K562 (cell line): ENCODE results near the gene PSEN1. TPM values are rescaled to one million over a fixed set of nuclear protein-coding genes. Genes with fewer than 3 reads are reported as not detected.

Experiments used
- ATAC-seq: fragments of 200-7000 bp; cut with Tn5 transposase; 3 replicates; pipeline ENCODE4 v1.9.1; 2020; ENCODE audit warnings: moderate library complexity
- BruUV-seq: library from RNA; stranded (reverse); fragments of 400-500 nt; replicated peaks from 2 replicates; lab custom pipeline; 2021; lab: Mats Ljungman, UMichigan
- CTCF ChIA-PET: fragments of 300-600 bp; formaldehyde crosslinking; extraction: SDS; loops from one replicate; lab custom pipeline; 2021; ENCODE audit warnings: low intra/inter-chr PET ratio; lab: Yijun Ruan, JAX
- POLR2A ChIA-PET: fragments of 300-600, 350-650 bp; sonication (Branson Sonifier 250); formaldehyde crosslinking; extraction: SDS; loops from one replicate; lab custom pipeline; 2021; ENCODE audit warnings: antibody characterized with exemption, inconsistent platforms; lab: Yijun Ruan, JAX
- DNase-seq, 4 experiments: peaks; one replicate each; pipeline versions ENCODE4 v3.0.0 to v3.0.0-alpha.2; 2011 to 2018; ENCODE audit warnings: low spot score in 3 of 4, mixed read lengths in 3 of 4; ENCODE audit errors: extremely low read depth in 1 of 4
- FAIRE-seq: peaks from 2 replicates; lab custom pipeline; 2011; peaks lifted over from hg19 to GRCh38; lab: Jason Lieb, UNC
- H2AFZ ChIP-seq: 2 replicates; pipeline ENCODE4 v1.6.0; 2011; ENCODE audit warnings: low read depth, low read length, control low read depth, inconsistent platforms
- H3K27ac ChIP-seq: fragments of 200-600 bp; 3 replicates; pipeline ENCODE4 v1.8.0; 2011; ENCODE audit warnings: low read depth, mild to moderate bottlenecking, control low read depth, inconsistent platforms, low read length, moderate library complexity, mixed read lengths; ENCODE audit errors: extremely low read depth
- H3K27me3 ChIP-seq, 2 experiments: fragments of 300-600 bp in 1 of 2; 2 replicates in 1 of 2; 3 replicates in 1 of 2; pipeline versions ENCODE4 v1.6.0 to v1.8.0; 2011; ENCODE audit warnings: inconsistent platforms in 2 of 2, low read length in 2 of 2, mild to moderate bottlenecking in 1 of 2, mixed read lengths in 1 of 2, moderate library complexity in 1 of 2; ENCODE audit not compliant: control insufficient read depth in 2 of 2, insufficient read depth in 2 of 2
- H3K36me3 ChIP-seq: fragments of 300-600 bp; 3 replicates; pipeline ENCODE4 v1.8.0; 2011; ENCODE audit warnings: mild to moderate bottlenecking, low read length, inconsistent platforms; ENCODE audit not compliant: control insufficient read depth, insufficient read depth
- H3K4me1 ChIP-seq, 2 experiments: fragments of 200-600 bp in 1 of 2; replicated peaks in 1 of 2; 2 replicates in 1 of 2; 3 replicates in 1 of 2; pipeline versions ENCODE4 v1.5.1 to v1.8.0; 2011; ENCODE audit warnings: inconsistent platforms in 2 of 2, low read length in 2 of 2, mild to moderate bottlenecking in 1 of 2, mixed read lengths in 1 of 2, moderate library complexity in 1 of 2; ENCODE audit not compliant: control insufficient read depth in 2 of 2, insufficient read depth in 2 of 2
- H3K4me2 ChIP-seq: 2 replicates; pipeline ENCODE4 v1.6.1; 2011; ENCODE audit warnings: low read length, control low read depth, inconsistent platforms, mixed read lengths; ENCODE audit not compliant: insufficient read depth
- H3K4me3 ChIP-seq: fragments of 200-600 bp; sonication (generic), shearing (Covaris generic); 2 replicates; pipeline ENCODE4 v1.5.1; 2016; ENCODE audit warnings: control low read depth, inconsistent platforms
- H3K79me2 ChIP-seq: fragments of 200-600 bp; 3 replicates; pipeline ENCODE4 v1.8.0; 2011; ENCODE audit warnings: low read length, inconsistent platforms; ENCODE audit not compliant: control insufficient read depth, insufficient read depth
- H3K9ac ChIP-seq, 2 experiments: 2 replicates each; pipeline versions ENCODE4 v1.6.0 to v1.6.1; 2011; ENCODE audit warnings: low read depth in 2 of 2, low read length in 2 of 2, control low read depth in 1 of 2, inconsistent platforms in 1 of 2, mild to moderate bottlenecking in 1 of 2, mixed read lengths in 1 of 2; ENCODE audit not compliant: insufficient read depth in 1 of 2
- H3K9me1 ChIP-seq: one replicate; pipeline ENCODE4 v1.6.0; 2011; ENCODE audit warnings: inconsistent platforms, mild to moderate bottlenecking, low read length, moderate library complexity; ENCODE audit not compliant: control insufficient read depth, insufficient read depth
- H3K9me3 ChIP-seq: replicated peaks from 2 replicates; pipeline ENCODE4 v1.5.1; 2011; ENCODE audit warnings: low read depth, low read length, inconsistent platforms; ENCODE audit not compliant: control insufficient read depth, insufficient read depth
- H4K20me1 ChIP-seq: replicated peaks from 2 replicates; pipeline ENCODE4 v1.6.1; 2011; ENCODE audit warnings: low read length, inconsistent platforms, mixed read lengths; ENCODE audit not compliant: control insufficient read depth, insufficient read depth
- ATF1 ChIP-seq, 2 experiments: fragments of 450-650 bp in 1 of 2; IDR thresholded peaks; 2 replicates each; pipeline ENCODE4 v1.6.1; 2016; ENCODE audit warnings: missing compliant biosample characterization in 1 of 2, missing genetic modification characterization in 1 of 2
- ATF3 ChIP-seq, 2 experiments: fragments of 450-650 bp in 1 of 2; sonication (generic) in 1 of 2; formaldehyde crosslinking in 1 of 2; IDR thresholded peaks in 1 of 2; conservative IDR thresholded peaks in 1 of 2; 2 replicates each; pipeline versions ENCODE4 v1.6.1 to v1.8.1; 2016 to 2023; ENCODE audit warnings: mild to moderate bottlenecking in 2 of 2, moderate library complexity in 2 of 2, inconsistent platforms in 1 of 2, missing genetic modification reagents in 1 of 2
- ATF7 ChIP-seq: fragments of 450-650 bp; IDR thresholded peaks from 2 replicates; pipeline ENCODE4 v1.7.1; 2014; ENCODE audit warnings: mild to moderate bottlenecking, moderate library complexity
- CBX1 ChIP-seq: sonication (generic); IDR thresholded peaks from 2 replicates; pipeline ENCODE4 v1.6.1; 2016; ENCODE audit warnings: antibody characterized with exemption, low read depth, mild to moderate bottlenecking
- CCAR2 ChIP-seq: fragments of 200-400 bp; formaldehyde crosslinking; IDR thresholded peaks from 2 replicates; pipeline ENCODE4 v1.6.1; 2017; ENCODE audit warnings: mild to moderate bottlenecking, low read depth, low read length
- CTCF ChIP-seq, 3 experiments: IDR thresholded peaks in 2 of 3; conservative IDR thresholded peaks in 1 of 3; 2 replicates each; pipeline ENCODE4 v1.5.1; 2011 to 2012; ENCODE audit warnings: low read length in 3 of 3, mild to moderate bottlenecking in 3 of 3, control low read depth in 2 of 3, improper control_type of control experiment in 1 of 3, inconsistent platforms in 1 of 3, low read depth in 1 of 3, mixed read lengths in 1 of 3, moderate library complexity in 1 of 3; ENCODE audit not compliant: insufficient read depth in 2 of 3
- ETS1 ChIP-seq: conservative IDR thresholded peaks from 2 replicates; pipeline ENCODE4 v1.6.1; 2011; ENCODE audit warnings: low read depth, mild to moderate bottlenecking, low read length; ENCODE audit not compliant: control insufficient read depth
- NRF1 ChIP-seq, 2 experiments: fragments of 450-650 bp; IDR thresholded peaks in 1 of 2; conservative IDR thresholded peaks in 1 of 2; 2 replicates each; pipeline ENCODE4 v1.6.1; 2014; ENCODE audit warnings: mild to moderate bottlenecking in 2 of 2
- NUFIP1 ChIP-seq: fragments of 450-650 bp; IDR thresholded peaks from 2 replicates; pipeline ENCODE4 v1.6.1; 2018; ENCODE audit not compliant: partially characterized antibody
- RAD21 ChIP-seq, 2 experiments: fragments of 250-450 bp in 1 of 2; fragments of 450-650 bp in 1 of 2; sonication (Bioruptor Pico) in 1 of 2; formaldehyde crosslinking in 1 of 2; IDR thresholded peaks in 1 of 2; conservative IDR thresholded peaks in 1 of 2; 2 replicates each; pipeline versions ENCODE4 v1.4.0 to v1.8.0; 2020 to 2022; ENCODE audit warnings: mild to moderate bottlenecking in 2 of 2, moderate library complexity in 1 of 2
- TARDBP ChIP-seq: fragments of 450-650 bp; IDR thresholded peaks from 2 replicates; pipeline ENCODE4 v1.6.1; 2016
- ZFP30 ChIP-seq: fragments of 250-450 bp; sonication (Bioruptor Pico); IDR thresholded peaks from 2 replicates; pipeline ENCODE4 v1.8.0; 2022; ENCODE audit warnings: moderate library complexity, mild to moderate bottlenecking, inconsistent platforms, borderline replicate concordance
- ZSCAN32 ChIP-seq: fragments of 450-650 bp; formaldehyde crosslinking; IDR thresholded peaks from 2 replicates; pipeline ENCODE4 v1.4.0; 2020; ENCODE audit warnings: mild to moderate bottlenecking, moderate library complexity
- WGBS: fragments of 100-300 bp; shearing (Covaris generic); methylation state at CpG from one replicate; pipeline ENCODE4 v1.1.6; 2016; ENCODE audit warnings: low coverage, mixed read lengths; ENCODE audit not compliant: insufficient coverage; ENCODE audit errors: missing lambda C conversion rate; 5-methylcytosine and 5-hydroxymethylcytosine counted together
- in situ Hi-C: fragments of 300-500 bp; cut with MboI; formaldehyde crosslinking; loops from 4 replicates; pipeline ENCODE4 v1.15.0; 2018; ENCODE audit warnings: inconsistent platforms, mixed read lengths
- intact Hi-C: fragments of 100-400 bp; cut with micrococcal nuclease; formaldehyde crosslinking; loops from 2 replicates; pipeline ENCODE4 v1.14.2; 2022
- polyA plus RNA-seq, 8 experiments: library from polyadenylated mRNA; depleted of rRNA in 4 of 8; stranded (reverse) in 5 of 8; unstranded in 3 of 8; fragments of >200 nt; fragmentation: Nextera tagmentation in 2 of 8; fragmentation: Illumina TruSeq in 1 of 8; extraction: Ambion mirVana in 2 of 8; extraction: Trizol in 1 of 8; gene quantifications; 2 replicates each; pipeline versions ENCODE4 v1.2.1 to v1.2.3, GENCODE V29; 2011 to 2014; ENCODE audit warnings: inconsistent platforms in 1 of 8, missing spikeins in 1 of 8
- total RNA-seq, 7 experiments: library from RNA; depleted of rRNA in 6 of 7; stranded (reverse); fragments of >200 nt in 6 of 7; fragmentation: Illumina TruSeq in 2 of 7; extraction: Trizol in 2 of 7; gene quantifications; 2 replicates each; pipeline versions ENCODE4 v1.2.1 to v1.2.3, GENCODE V29; 2011 to 2021; ENCODE audit warnings: low replicate concordance in 1 of 7

The PSEN1 gene
- total and polyA plus RNA-seq, 9 of the 15 experiments (the other 6 are each of a cell fraction or from before 2014, with no cell fraction given) = 6.5 to 25.2 (median 14.3) TPM

DNA sequence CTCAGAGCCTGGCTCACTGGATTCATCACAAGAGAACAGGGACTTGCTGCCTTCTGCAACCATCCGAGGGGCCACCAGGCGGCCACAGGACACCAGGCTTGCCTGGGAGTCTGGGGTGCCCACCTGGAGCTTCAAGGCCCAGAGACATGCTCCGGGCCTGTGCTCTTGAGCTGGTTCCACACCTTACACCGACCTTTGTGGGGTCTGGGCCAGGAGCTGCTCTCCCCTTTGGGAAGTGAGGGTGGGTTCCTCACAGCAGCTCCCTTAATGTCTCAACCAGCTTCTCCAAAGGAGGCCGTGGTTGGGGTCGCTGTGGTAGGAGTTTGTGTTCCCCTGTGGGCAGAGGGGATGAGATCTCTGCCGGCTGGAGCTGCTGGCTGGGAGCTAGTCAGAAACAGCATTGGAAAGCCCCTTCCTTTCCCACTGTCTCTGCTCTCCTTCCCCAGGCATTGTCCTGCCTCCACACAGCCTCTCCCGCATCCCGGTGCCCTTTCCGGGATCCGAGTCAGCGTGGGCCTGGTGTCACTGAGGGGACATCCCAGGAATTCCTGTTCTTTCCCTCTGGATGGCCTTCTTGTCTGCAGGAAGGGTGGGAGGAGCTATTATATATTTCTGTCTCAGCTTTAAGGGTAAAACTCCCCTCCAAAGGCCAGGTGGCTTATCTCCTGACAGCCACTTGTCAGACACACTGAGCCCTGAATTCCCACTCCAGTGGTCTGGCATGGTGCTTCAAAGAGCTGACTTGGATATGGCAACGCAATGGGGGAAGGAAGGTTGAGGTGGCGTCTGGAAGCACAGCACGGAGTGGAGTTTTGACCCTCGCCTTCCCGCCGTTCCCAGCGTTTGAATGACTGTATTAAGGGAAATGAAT, 95.9 kb downstream of the PSEN1 start (continued):
- TF ChIP-seq CTCF (IDR thresholded peaks at IDR 0.05 in 2 of 3, conservative IDR thresholded peaks at IDR 0.05 in 1 of 3; ENCODE audit: insufficient read depth in 2 of 3, low read depth in 1 of 3, low read length in 3 of 3) = peak; percentile 58 to 69 (median 66)
- TF ChIP-seq RAD21 (CRISPR knock-in tag; conservative IDR thresholded peaks at IDR 0.05 in 1 of 2, IDR thresholded peaks at IDR 0.05 in 1 of 2) = peak in 1 of 2 experiments; percentile 71; a peak in 2 of 4 replicates
- no peak for TF ChIP-seq NRF1 (conservative IDR thresholded peaks at IDR 0.05 in 1 of 2, IDR thresholded peaks at IDR 0.05 in 1 of 2)
- no peak for TF ChIP-seq NUFIP1

DNA sequence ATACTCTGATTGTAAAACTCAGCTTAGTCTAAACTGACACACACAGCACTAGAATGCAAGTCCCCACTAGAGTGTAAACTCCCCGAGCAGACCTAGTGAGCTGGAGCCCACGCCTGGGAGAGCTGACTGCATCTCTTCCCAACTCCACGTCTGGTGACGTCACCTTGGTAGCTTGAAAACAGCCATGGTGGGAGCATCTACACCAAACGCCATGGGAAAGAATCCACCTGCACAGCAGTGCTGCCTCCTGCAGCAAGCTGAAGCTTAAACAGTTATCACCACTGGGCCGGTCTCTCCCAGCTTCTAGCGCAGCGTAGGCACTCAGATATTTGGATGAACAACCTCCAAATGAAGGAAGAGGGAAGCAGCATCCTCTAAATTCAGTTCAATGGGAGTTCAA, 96.7 kb downstream of the PSEN1 start:
- peak in 1 of 4 experiments; percentile 20 for DNase-seq
- Histone ChIP-seq H3K27ac (no peak overlapping the region), H3K9me3 (no peaks in the 10 kb centered on the region), H3K4me3 (no peak overlapping the region), H4K20me1 (0 out of 2 replicates have a peak, but pooled peaks cover 4% of the 10 kb centered on the region), H3K4me2 (no peak overlapping the region), H3K9ac (no peak overlapping the region), H3K4me1 (peaks cover 5 to 24% of the 10 kb centered on the region in 2 experiments; a peak in 4 of 5 replicates), H3K27me3 (peaks cover 27 to 54% of the 10 kb centered on the region in 2 experiments), H3K36me3 (no peaks in the 10 kb centered on the region), H3K9me1 (peaks cover 2% of the 10 kb centered on the region), H3K79me2 (no peaks in the 10 kb centered on the region), H2AFZ (no peak overlapping the region)
- CTCF ChIA-PET = no interaction called here
- POLR2A ChIA-PET = interaction anchor here (0.7 to 1.1 kb wide), 2 partner anchors 29 to 166 kb away, joined by 3 read pairs; no protein-coding TSS in a partner anchor
- intact Hi-C loops (no loop called here), in situ Hi-C loops (loop anchor here (10.0 kb wide), 1 partner anchor 718 kb away; no protein-coding TSS in a partner anchor)
- ATAC-seq = peak; percentile 59
- FAIRE-seq = no peak
- 13% methylated on average over 8 of the region's 8 CpGs for WGBS
- TF ChIP-seq ATF7 (peak; percentile 62; the same call in 1 of the 2 replicates), CBX1 (no peak), ETS1 (no peak), ATF3 (IDR thresholded peaks at IDR 0.05) (peak; percentile 81), ATF3 (CRISPR knock-in tag; conservative IDR thresholded peaks at IDR 0.05) (no peak), ZFP30 (CRISPR knock-in tag) (no peak), TARDBP (no peak), ZSCAN32 (no peak), CCAR2 (no peak), ATF1 (CRISPR knock-in tag; IDR thresholded peaks at IDR 0.05) (no peak), ATF1 (tag; IDR thresholded peaks at IDR 0.05) (peak; percentile 38; the same call in 1 of the 2 replicates)
- BruUV-seq = no TSS peak
